Measurements from ENCODE around the gene SPATA32. TPM values are rescaled to one million over a fixed set of nuclear protein-coding genes. Genes with fewer than 3 reads are reported as not detected.

Gene SPATA32
- total RNA-seq, 1 experiment from 2014 or later = not detected

- in situ Hi-C loops (cut with HindIII; ENCODE audit: low pct_unique_long_range_greater_than_20kb, low sequenced_read_pairs) = no loop called here
- no peak for DNase-seq (ENCODE audit: low read depth)
Observed at GRCh38 chr17:45277992-45278391, 16.1 kb upstream of the SPATA32 start.

GRCh38 chr17:45277216-45277849 lies 15.4 kb upstream of the SPATA32 start:
- in situ Hi-C loops (cut with HindIII; ENCODE audit: low pct_unique_long_range_greater_than_20kb, low sequenced_read_pairs) = no loop called here
- DNase-seq (ENCODE audit: low read depth) = peak; percentile 74

- in situ Hi-C loops (cut with HindIII; ENCODE audit: low pct_unique_long_range_greater_than_20kb, low sequenced_read_pairs) = no loop called here
Observed at GRCh38 chr17:45276031-45276430, 14.1 kb upstream of the SPATA32 start.

GRCh38 chr17:45274033-45274432 lies 12.1 kb upstream of the SPATA32 start:
- DNase-seq (ENCODE audit: low read depth) = no peak
- in situ Hi-C loops (cut with HindIII; ENCODE audit: low pct_unique_long_range_greater_than_20kb, low sequenced_read_pairs) = no loop called here

More at GRCh38 chr17:45276031-45276430, 14.1 kb upstream of the SPATA32 start:
- DNase-seq (ENCODE audit: low read depth) = no peak

GRCh38 chr17:45273551-45273957 lies 11.7 kb upstream of the SPATA32 start:
- DNase-seq (ENCODE audit: low read depth) = no peak
- in situ Hi-C loops (cut with HindIII; ENCODE audit: low pct_unique_long_range_greater_than_20kb, low sequenced_read_pairs) = no loop called here

- no peak for DNase-seq (ENCODE audit: low read depth)
- in situ Hi-C loops (cut with HindIII; ENCODE audit: low pct_unique_long_range_greater_than_20kb, low sequenced_read_pairs) = no loop called here
Observed at GRCh38 chr17:45271603-45272002, 9.7 kb upstream of the SPATA32 start.

- no peak for DNase-seq (ENCODE audit: low read depth)
- in situ Hi-C loops (cut with HindIII; ENCODE audit: low pct_unique_long_range_greater_than_20kb, low sequenced_read_pairs) = no loop called here
Observed at GRCh38 chr17:45270828-45271418, 9.0 kb upstream of the SPATA32 start.

GRCh38 chr17:45269912-45270311 lies 8.0 kb upstream of the SPATA32 start:
- in situ Hi-C loops (cut with HindIII; ENCODE audit: low pct_unique_long_range_greater_than_20kb, low sequenced_read_pairs) = no loop called here
- DNase-seq (ENCODE audit: low read depth) = no peak

- DNase-seq (ENCODE audit: low read depth) = no peak
- in situ Hi-C loops (cut with HindIII; ENCODE audit: low pct_unique_long_range_greater_than_20kb, low sequenced_read_pairs) = no loop called here
Observed at GRCh38 chr17:45267436-45268055, 5.7 kb upstream of the SPATA32 start.

GRCh38 chr17:45266372-45266926 lies 4.6 kb upstream of the SPATA32 start:
- in situ Hi-C loops (cut with HindIII; ENCODE audit: low pct_unique_long_range_greater_than_20kb, low sequenced_read_pairs) = no loop called here
- no peak for DNase-seq (ENCODE audit: low read depth)

- in situ Hi-C loops (cut with HindIII; ENCODE audit: low pct_unique_long_range_greater_than_20kb, low sequenced_read_pairs) = no loop called here
- peak; percentile 50 for DNase-seq (ENCODE audit: low read depth)
Observed at GRCh38 chr17:45265821-45266220, 3.9 kb upstream of the SPATA32 start.

- in situ Hi-C loops (cut with HindIII; ENCODE audit: low pct_unique_long_range_greater_than_20kb, low sequenced_read_pairs) = no loop called here
Observed at GRCh38 chr17:45264988-45265387, 3.1 kb upstream of the SPATA32 start.

GRCh38 chr17:45264430-45264829 lies 2.5 kb upstream of the SPATA32 start:
- in situ Hi-C loops (cut with HindIII; ENCODE audit: low pct_unique_long_range_greater_than_20kb, low sequenced_read_pairs) = no loop called here
- DNase-seq (ENCODE audit: low read depth) = no peak

More at GRCh38 chr17:45264988-45265387, 3.1 kb upstream of the SPATA32 start:
- no peak for DNase-seq (ENCODE audit: low read depth)

GRCh38 chr17:45263477-45263860 lies 1.6 kb upstream of the SPATA32 start:
- no peak for DNase-seq (ENCODE audit: low read depth)
- in situ Hi-C loops (cut with HindIII; ENCODE audit: low pct_unique_long_range_greater_than_20kb, low sequenced_read_pairs) = no loop called here

GRCh38 chr17:45262516-45263476 lies 902 bp upstream of the SPATA32 start:
- in situ Hi-C loops (cut with HindIII; ENCODE audit: low pct_unique_long_range_greater_than_20kb, low sequenced_read_pairs) = no loop called here

GRCh38 chr17:45260204-45260783 lies 1.6 kb downstream of the SPATA32 start:
- DNase-seq (ENCODE audit: low read depth) = no peak
- in situ Hi-C loops (cut with HindIII; ENCODE audit: low pct_unique_long_range_greater_than_20kb, low sequenced_read_pairs) = no loop called here

More at GRCh38 chr17:45262516-45263476, 902 bp upstream of the SPATA32 start:
- DNase-seq (ENCODE audit: low read depth) = no peak

- in situ Hi-C loops (cut with HindIII; ENCODE audit: low pct_unique_long_range_greater_than_20kb, low sequenced_read_pairs) = no loop called here
- DNase-seq (ENCODE audit: low read depth) = no peak
Observed at GRCh38 chr17:45258981-45259380, 2.9 kb downstream of the SPATA32 start.

GRCh38 chr17:45257115-45257514 lies 4.8 kb downstream of the SPATA32 start:
- DNase-seq (ENCODE audit: low read depth) = no peak
- in situ Hi-C loops (cut with HindIII; ENCODE audit: low pct_unique_long_range_greater_than_20kb, low sequenced_read_pairs) = no loop called here

Data from Caki2 (cell line).